ENCODE data around the gene POM121C. TPM values are rescaled to one million over a fixed set of nuclear protein-coding genes. Genes with fewer than 3 reads are reported as not detected.
"Not testable (repeated sequence)": the region's sequence is repeated elsewhere in the genome, so short reads cannot be mapped to it uniquely, and the experiment has no call there.

The POM121C gene
- total and polyA plus RNA-seq, 10 of the 15 experiments (the other 5 are each of a cell fraction or from before 2014, with no cell fraction given): 6.3 to 62.8 (median 17.1) TPM

DNA sequence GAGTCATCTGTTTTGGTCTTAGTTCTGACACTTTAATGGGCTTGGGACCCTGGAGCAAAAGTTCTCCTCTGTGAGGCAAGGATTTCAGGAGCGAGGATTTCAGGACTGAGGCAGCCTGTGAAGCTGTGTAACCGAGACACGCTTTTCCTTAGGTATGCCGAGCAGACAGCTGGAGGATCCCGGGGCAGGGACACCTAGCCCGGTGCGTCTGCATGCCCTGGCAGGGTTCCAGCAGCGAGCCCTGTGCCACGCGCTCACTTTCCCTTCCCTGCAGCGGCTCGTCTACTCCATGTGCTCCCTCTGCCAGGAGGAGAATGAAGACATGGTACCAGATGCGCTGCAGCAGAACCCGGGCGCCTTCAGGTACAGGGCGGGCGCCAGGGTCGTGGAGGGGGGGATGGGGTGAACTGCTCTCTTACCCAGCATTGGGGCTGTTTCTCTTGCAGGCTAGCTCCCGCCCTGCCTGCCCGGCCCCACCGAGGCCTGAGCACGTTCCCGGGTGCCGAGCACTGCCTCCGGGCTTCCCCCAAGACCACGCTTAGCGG is 70.2 kb downstream of the POM121C start:
- H3K4me3 ChIP-seq; BruUV-seq (replicated peaks); ATAC-seq; intact Hi-C loops (cut with micrococcal nuclease; ENCODE audit: unreplicated experiment); CTCF ChIA-PET; H2AFZ ChIP-seq (ENCODE audit: control insufficient read depth, low read depth, low read length); H3K27ac ChIP-seq (ENCODE audit: control insufficient read depth, insufficient read depth); H3K4me2 ChIP-seq (ENCODE audit: control insufficient read depth, insufficient read depth); RAD21 ChIA-PET (ENCODE audit: unreplicated experiment); in situ Hi-C loops (cut with MboI); FAIRE-seq; H3K4me1 ChIP-seq (ENCODE audit: control insufficient read depth, insufficient read depth, low read length); POLR2A ChIA-PET; H3K79me2 ChIP-seq (ENCODE audit: control insufficient read depth, insufficient read depth, low read length); SMC1A ChIA-PET (ENCODE audit: uncharacterized antibody, unreplicated experiment); H3K9ac ChIP-seq (ENCODE audit: control insufficient read depth, insufficient read depth, low read length); H3K9me3 ChIP-seq (replicated peaks; ENCODE audit: control insufficient read depth, insufficient read depth, low read length); DNase-seq (ENCODE audit: low read depth, low spot score); H4K20me1 ChIP-seq (ENCODE audit: control insufficient read depth, insufficient read depth); H3K27me3 ChIP-seq (replicated peaks in 1 of 2; ENCODE audit: control insufficient read depth in 2 of 2, insufficient read depth in 2 of 2, low read length in 1 of 2); H3K36me3 ChIP-seq (ENCODE audit: control insufficient read depth in 2 of 2, insufficient read depth in 2 of 2, low read length in 1 of 2): not testable (repeated sequence)
- WGBS (ENCODE audit: insufficient coverage, insufficient replicate concordance, low lambda C conversion rate, missing lambda C conversion rate): 97% methylated on average over 15 of the region's 27 CpGs

DNA sequence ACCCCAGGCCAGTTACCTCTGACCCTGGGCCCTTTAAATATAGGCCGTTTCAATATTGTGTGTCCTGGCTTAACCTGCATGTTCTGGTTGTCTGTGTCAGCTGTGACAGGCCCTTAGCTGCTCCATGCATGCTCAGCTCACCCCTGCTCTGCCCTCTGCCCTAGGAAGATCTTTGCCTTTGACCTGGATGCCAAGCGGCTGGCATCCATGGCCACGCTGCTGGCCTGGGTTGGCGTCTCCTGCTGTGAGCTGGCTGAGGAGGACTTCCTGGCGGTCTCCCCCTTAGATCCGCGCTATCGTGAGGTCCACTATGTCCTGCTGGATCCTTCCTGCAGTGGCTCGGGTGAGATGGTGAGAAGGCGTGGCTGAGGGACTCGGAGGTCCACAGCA is 70.7 kb downstream of the POM121C start:
- H3K4me3 ChIP-seq; H3K27me3 ChIP-seq (replicated peaks in 1 of 2; ENCODE audit: control insufficient read depth in 2 of 2, insufficient read depth in 2 of 2, low read length in 1 of 2); RAD21 ChIA-PET (ENCODE audit: unreplicated experiment); POLR2A ChIA-PET; SMC1A ChIA-PET (ENCODE audit: uncharacterized antibody, unreplicated experiment); CTCF ChIA-PET; H3K9ac ChIP-seq (ENCODE audit: control insufficient read depth, insufficient read depth, low read length); H3K79me2 ChIP-seq (ENCODE audit: control insufficient read depth, insufficient read depth, low read length); intact Hi-C loops (cut with micrococcal nuclease; ENCODE audit: unreplicated experiment); H3K4me1 ChIP-seq (ENCODE audit: control insufficient read depth, insufficient read depth, low read length); H2AFZ ChIP-seq (ENCODE audit: control insufficient read depth, low read depth, low read length); H3K9me3 ChIP-seq (replicated peaks; ENCODE audit: control insufficient read depth, insufficient read depth, low read length); in situ Hi-C loops (cut with MboI); H3K27ac ChIP-seq (ENCODE audit: control insufficient read depth, insufficient read depth); H3K36me3 ChIP-seq (ENCODE audit: control insufficient read depth in 2 of 2, insufficient read depth in 2 of 2, low read length in 1 of 2); H3K4me2 ChIP-seq (ENCODE audit: control insufficient read depth, insufficient read depth); H4K20me1 ChIP-seq (ENCODE audit: control insufficient read depth, insufficient read depth); ATAC-seq; FAIRE-seq; BruUV-seq (replicated peaks); DNase-seq (ENCODE audit: low read depth, low spot score): not testable (repeated sequence)
- WGBS (ENCODE audit: insufficient coverage, insufficient replicate concordance, low lambda C conversion rate, missing lambda C conversion rate): 92% methylated on average over 8 of the region's 11 CpGs

DNA sequence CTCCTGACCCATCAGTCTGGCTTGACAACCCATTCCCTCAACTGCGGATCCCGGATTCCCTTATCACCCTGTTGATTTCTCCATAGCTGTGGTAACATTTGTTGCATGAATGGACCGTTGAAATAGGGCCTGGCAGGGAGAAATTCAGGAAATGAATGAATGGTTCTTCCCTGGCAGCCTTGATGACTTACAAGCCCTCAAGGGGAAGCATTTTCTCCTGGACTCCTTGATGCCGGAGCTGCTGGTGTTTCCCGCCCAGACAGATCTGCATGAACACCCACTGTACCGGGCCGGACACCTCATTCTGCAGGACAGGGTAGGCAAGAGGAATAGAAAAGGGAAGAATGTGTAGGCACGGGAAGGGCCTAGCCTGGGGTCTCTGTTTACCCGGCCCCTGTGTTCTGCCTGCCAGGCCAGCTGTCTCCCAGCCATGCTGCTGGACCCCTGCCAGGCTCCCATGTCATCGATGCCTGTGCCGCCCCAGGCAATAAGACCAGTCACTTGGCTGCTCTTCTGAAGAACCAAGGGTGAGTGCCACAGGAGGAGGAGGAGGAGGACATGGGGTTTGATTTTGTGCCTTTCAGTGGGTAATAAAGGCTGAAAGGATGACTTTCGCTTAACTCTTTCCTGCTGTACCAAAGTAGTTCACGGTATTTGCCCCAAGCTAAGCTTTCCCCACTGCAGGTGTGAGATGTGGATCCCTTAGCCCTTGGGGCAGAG is 71.2 kb downstream of the POM121C start:
- POLR2A ChIA-PET; H4K20me1 ChIP-seq (ENCODE audit: control insufficient read depth, insufficient read depth); H3K27me3 ChIP-seq (replicated peaks in 1 of 2; ENCODE audit: control insufficient read depth in 2 of 2, insufficient read depth in 2 of 2, low read length in 1 of 2); H3K9me3 ChIP-seq (replicated peaks; ENCODE audit: control insufficient read depth, insufficient read depth, low read length); SMC1A ChIA-PET (ENCODE audit: uncharacterized antibody, unreplicated experiment); H3K9ac ChIP-seq (ENCODE audit: control insufficient read depth, insufficient read depth, low read length); in situ Hi-C loops (cut with MboI); H3K4me2 ChIP-seq (ENCODE audit: control insufficient read depth, insufficient read depth); H3K36me3 ChIP-seq (ENCODE audit: control insufficient read depth in 2 of 2, insufficient read depth in 2 of 2, low read length in 1 of 2); DNase-seq (ENCODE audit: low read depth, low spot score); ATAC-seq; H3K27ac ChIP-seq (ENCODE audit: control insufficient read depth, insufficient read depth); H3K79me2 ChIP-seq (ENCODE audit: control insufficient read depth, insufficient read depth, low read length); H2AFZ ChIP-seq (ENCODE audit: control insufficient read depth, low read depth, low read length); CTCF ChIA-PET; BruUV-seq (replicated peaks); FAIRE-seq; H3K4me3 ChIP-seq; intact Hi-C loops (cut with micrococcal nuclease; ENCODE audit: unreplicated experiment); RAD21 ChIA-PET (ENCODE audit: unreplicated experiment); H3K4me1 ChIP-seq (ENCODE audit: control insufficient read depth, insufficient read depth, low read length): not testable (repeated sequence)
- WGBS (ENCODE audit: insufficient coverage, insufficient replicate concordance, low lambda C conversion rate, missing lambda C conversion rate): 92% methylated on average over 11 of the region's 13 CpGs

DNA sequence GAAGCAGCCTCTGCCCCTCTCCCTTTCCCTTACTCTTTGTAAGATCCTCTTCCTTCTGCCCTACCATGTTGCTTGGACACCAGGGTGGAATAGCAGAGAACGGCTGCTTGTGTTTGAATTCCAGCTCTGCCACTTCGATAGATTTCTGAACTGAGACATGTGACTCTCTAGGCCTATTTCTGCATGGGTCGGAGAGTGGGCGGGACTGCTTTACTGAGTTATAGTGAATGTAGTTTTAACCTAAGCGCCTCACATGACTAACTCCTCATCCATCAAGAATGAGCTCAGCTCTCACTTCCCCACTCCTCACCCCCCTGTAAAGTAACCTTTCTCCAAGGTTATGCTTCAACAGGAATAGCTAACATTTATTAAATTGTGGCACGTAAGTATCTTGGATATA is 71.9 kb downstream of the POM121C start:
- DNase-seq (ENCODE audit: low read depth, low spot score); H3K9ac ChIP-seq (ENCODE audit: control insufficient read depth, insufficient read depth, low read length); H2AFZ ChIP-seq (ENCODE audit: control insufficient read depth, low read depth, low read length); BruUV-seq (replicated peaks); H3K79me2 ChIP-seq (ENCODE audit: control insufficient read depth, insufficient read depth, low read length); H3K4me1 ChIP-seq (ENCODE audit: control insufficient read depth, insufficient read depth, low read length); RAD21 ChIA-PET (ENCODE audit: unreplicated experiment); in situ Hi-C loops (cut with MboI); H3K36me3 ChIP-seq (ENCODE audit: control insufficient read depth in 2 of 2, insufficient read depth in 2 of 2, low read length in 1 of 2); SMC1A ChIA-PET (ENCODE audit: uncharacterized antibody, unreplicated experiment); intact Hi-C loops (cut with micrococcal nuclease; ENCODE audit: unreplicated experiment); H3K4me2 ChIP-seq (ENCODE audit: control insufficient read depth, insufficient read depth); CTCF ChIA-PET; H4K20me1 ChIP-seq (ENCODE audit: control insufficient read depth, insufficient read depth); H3K27ac ChIP-seq (ENCODE audit: control insufficient read depth, insufficient read depth); H3K4me3 ChIP-seq; FAIRE-seq; POLR2A ChIA-PET; H3K27me3 ChIP-seq (replicated peaks in 1 of 2; ENCODE audit: control insufficient read depth in 2 of 2, insufficient read depth in 2 of 2, low read length in 1 of 2); ATAC-seq; H3K9me3 ChIP-seq (replicated peaks; ENCODE audit: control insufficient read depth, insufficient read depth, low read length): not testable (repeated sequence)
- 44% methylated on average over 4 of the region's 6 CpGs for WGBS (ENCODE audit: insufficient coverage, insufficient replicate concordance, low lambda C conversion rate, missing lambda C conversion rate)
